Stimulated activated CD8-positive, alpha-beta memory T cell treated with anti-CD3 and anti-CD28 coated beads, Interleukin-7, amount 100 ng/mL, for 48 hours (primary cell): ENCODE data around the gene PRR13.
A peak's percentile ranks its signal among the peaks of the same experiment; 100 is the strongest.

Source experiments
- DNase-seq, 2 donors: peaks; one replicate each; pipeline ENCODE4 v3.0.0-alpha.2; 2020; ENCODE audit warnings: low read depth in 1 of 2; ENCODE audit errors: extremely low read depth in 1 of 2

The PRR13 gene

GRCh38 chr12:53492188-53492587 is 50.7 kb downstream of the PRR13 start:
- DNase-seq: no peak

- peak; percentile 66 to 69 for DNase-seq
Measured at GRCh38 chr12:53492830-53493609, 51.5 kb downstream of the PRR13 start.

GRCh38 chr12:53493610-53494391 is 52.3 kb downstream of the PRR13 start:
- no peak for DNase-seq
